Measurements from ENCODE around the gene RPS8. TPM values are rescaled to one million over a fixed set of nuclear protein-coding genes. Genes with fewer than 3 reads are reported as not detected.
"Not testable (repeated sequence)": the region's sequence is repeated elsewhere in the genome, so short reads cannot be mapped to it uniquely, and the experiment has no call there.

Gene RPS8
- polyA plus RNA-seq (2013, experiment 1 of 2; ENCODE audit: insufficient read length), result 1,326 TPM
- polyA plus RNA-seq (2013, experiment 2 of 2; ENCODE audit: insufficient read length), result 1,674 TPM

DNA sequence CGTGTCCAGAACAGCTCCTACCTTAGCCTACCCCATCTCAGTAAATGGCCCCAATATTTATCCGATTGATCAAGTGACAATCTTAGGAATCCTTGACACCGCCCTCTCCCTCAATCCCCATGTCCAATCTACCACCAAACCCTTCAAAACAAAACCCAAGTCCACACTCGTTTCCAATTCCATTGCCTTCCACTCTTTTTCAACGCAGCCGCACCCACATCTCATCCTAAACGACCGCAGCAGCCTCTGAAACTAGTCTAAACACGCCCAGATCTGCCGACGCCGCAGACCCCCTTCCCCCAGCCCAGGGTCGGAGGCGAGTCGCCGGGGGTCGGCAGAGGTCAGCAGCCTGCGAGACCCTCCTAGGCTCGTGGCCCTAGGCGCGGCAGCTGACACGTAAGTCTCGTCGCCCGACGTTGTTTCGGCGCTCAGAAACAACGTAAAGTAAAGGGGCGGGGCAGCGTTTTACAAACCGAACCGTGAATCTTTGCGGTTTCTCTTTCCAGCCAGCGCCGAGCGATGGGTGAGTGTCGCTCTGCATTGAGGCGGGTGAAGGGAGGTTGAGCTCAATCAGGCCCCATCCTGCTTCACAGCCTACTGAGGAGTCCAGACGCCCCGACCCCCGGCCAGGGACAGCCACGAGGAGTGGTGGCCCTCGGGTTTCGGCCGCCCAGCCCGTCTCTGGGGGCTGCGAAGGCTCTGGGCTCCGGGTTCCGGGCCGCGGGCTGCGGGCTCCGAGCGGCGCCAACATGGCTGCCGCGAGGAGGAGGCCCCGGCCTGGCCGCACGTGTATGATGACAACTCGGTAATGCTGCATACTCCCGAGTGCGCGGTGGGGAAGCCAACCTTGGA lies at the start of gene RPS8:
Gene RPS8 (plus strand): TSS at position 463 of the 852 bp plus-strand sequence. CDS start 57 bp downstream, at position 520.
- DNase-seq, result peak; percentile 95

DNA sequence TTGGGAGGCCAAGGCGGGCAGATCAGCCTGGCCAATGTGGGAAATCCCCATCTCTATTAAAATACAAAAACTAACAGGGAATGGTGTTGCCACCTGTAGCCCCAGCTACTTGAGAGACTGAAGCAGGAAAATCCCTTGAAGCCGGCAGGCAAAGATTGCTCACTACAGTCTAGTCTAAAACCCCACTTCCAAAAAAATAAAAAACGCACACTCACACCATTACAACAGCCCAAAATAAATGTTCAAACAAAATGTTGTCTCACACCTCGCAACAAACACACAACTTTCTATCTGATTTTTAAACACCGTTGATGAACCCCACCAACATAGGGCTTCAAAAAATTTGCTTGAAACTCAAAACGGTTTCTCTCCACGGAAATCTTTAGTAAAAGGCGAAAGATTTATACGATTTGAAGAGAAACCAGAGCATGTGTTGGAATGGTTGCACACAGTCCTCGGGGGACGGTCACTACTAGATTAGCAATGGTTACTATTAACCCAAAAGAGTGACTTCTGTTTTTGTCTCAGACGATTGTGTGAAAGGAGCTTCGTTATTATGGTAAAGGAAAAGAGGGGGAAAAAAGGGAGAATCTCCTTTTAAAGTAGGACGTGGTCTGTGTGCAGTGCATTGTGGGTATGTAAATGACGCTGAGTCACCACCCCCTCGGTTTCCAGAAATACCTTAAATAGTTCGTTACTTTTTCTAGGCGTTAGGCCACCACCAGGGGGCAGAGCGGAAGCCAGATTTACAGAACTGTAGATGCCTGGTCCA lies 44.4 kb upstream of the RPS8 start, which contains the start of gene RNU5D-1:
Gene RNU5D-1 (minus strand): TSS at position 430 of the 772 bp plus-strand sequence.
- DNase-seq, result peak; percentile 94

DNA sequence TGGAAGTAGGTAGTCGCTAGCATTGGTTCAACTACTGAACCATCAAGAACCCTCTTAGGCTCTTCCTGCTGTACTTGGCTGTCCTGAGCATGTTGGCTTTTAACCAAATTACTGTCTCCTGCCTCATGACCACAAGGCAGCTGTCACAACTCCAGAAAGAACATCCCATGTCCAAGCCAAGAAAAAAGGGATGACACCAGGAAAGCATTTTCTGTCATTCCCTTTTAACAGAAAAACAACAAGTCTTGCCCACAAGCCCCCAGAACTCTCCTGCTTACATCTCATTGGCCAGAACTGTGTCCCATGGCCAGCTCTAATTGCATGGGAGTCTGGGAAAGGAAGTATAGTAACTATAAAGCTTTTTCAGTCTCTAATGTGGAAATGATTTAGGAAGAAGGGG lies 42.0 kb upstream of the RPS8 start:
- DNase-seq, result peak; percentile 86

DNA sequence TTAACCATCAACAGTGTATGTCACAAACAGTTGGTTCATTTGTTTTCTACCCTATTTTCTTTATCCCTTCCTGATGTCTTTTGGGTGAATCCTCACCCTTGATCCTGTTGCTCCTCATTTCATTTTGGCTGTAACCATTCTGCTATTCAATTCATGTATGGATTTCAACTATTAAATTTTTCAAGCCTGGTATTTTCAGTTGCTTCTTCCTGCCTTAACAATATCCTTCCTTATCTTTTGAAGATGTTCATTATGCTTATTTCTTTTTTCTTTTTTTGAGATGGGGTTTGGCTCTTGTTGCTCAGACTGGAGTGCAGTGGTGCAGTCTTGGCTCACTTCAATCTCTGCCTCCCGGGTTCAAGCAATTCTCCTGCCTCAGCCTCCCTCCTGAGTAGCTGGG lies 41.6 kb upstream of the RPS8 start:
- no peak for DNase-seq

DNA sequence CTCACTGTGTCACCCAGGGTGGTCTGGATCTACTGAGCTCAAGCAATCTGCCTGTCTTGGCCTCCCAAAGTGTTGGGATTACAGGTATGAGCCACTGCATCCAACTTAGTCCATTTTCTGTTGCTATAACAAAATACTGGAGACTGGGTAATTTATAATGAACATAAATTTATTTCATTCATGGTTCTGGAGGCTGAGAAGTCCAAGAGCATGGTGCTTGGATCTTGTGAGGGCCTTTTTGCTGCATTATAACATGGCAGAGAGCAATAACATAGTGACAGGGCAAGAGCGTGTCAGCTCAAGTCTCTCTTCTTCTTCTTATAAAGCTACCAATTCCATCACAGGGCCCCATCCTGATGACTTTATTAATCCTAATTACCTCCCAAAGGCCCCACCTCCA lies 39.3 kb upstream of the RPS8 start:
- no peak for DNase-seq

DNA sequence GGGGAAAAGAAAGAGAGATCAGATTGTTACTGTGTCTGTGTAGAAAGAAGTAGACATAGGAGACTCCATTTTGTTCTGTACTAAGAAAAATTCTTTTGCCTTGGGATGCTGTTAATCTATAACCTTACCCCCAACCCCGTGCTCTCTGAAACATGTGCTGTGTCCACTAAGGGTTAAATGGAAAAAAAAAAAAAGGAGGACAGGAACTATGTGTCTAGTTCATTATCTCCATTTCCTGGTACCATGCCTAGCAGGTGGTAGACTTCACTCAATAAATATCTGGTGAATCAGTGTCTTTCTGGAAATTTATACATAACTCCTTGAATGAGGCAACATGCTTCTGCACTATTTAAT lies 36.4 kb upstream of the RPS8 start:
- DNase-seq, result not testable (repeated sequence)

DNA sequence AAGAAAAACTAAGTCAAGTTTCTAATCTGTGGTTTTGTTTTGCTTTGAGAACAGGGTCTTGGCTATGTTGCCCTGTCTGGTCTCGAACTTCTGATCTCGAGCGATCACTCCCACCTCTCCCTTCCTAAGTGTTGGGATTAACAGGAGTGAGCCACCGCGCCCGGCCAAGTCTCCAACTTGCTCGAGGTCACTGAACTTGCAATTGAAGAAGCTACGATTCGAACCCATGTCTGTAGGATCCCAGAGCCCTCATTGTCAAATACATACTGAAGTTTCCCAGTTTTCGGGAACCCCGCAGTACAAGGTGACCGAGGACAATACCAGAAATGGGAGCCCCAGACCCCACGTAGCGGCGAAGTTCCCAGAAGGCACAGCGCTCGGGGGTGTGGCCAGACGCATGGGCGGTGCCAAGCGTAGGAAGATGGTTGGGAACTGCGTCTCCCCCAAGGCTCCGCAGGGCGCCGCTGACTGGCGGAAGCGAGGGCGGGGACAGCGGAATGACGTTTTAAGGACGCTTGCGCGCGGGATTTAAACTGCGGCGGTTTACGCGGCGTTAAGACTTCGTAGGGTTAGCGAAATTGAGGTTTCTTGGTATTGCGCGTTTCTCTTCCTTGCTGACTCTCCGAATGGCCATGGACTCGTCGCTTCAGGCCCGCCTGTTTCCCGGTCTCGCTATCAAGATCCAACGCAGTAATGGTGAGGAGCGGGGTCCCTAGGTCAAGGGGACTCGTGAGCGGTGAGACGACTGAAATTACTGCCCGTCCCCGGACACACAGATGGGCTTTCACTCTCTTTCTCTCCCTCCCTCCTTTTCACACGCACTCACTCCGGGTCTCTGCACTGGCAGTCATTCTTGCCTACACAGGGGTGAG lies 35.8 kb upstream of the RPS8 start, which contains the start of gene KIF2C:
Gene KIF2C (plus strand): TSS at position 531 of the 872 bp plus-strand sequence. CDS start 96 bp downstream, at position 627.
- peak; percentile 97 for DNase-seq

DNA sequence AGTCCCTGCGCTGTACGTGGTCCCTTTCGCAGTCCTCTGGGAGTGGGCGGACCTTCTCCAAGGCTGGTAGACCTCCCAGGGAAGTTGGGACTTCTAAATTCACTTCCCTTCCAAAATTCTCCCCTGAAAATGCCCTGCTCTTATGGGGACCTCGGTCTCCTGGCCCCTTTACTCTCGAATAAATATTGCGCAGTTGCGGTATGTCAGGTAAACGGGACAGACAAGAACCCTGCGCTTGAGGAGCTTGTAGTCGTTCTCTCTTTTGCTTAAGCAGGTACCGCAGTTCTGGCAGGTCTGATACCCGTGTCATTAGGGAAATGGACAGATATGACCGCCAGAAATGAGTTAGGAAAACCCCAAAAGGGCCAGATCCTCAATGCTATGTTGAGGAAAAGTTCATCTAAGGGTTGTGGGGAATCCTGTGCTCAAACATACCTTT lies 35.1 kb upstream of the RPS8 start:
- DNase-seq, result peak; percentile 23

DNA sequence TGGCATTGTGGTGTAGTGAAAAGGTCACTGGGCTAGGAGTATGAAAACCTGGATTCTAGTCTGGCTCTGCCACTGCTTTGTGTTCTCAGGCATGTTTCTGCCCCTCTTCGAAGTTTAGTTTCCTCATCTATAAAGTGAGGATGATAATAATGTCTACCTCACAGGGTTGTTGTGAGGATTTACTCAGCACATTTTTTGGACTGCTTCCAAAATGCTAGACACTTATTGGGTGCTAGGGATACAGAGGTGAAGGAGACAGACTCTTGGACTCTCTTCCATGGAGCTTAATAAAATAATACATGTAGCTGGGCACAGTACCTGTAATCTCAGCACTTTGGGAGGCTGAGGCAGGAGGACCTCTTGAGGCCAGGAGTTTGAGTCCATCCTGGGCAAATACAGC lies 32.1 kb upstream of the RPS8 start:
- no peak for DNase-seq

DNA sequence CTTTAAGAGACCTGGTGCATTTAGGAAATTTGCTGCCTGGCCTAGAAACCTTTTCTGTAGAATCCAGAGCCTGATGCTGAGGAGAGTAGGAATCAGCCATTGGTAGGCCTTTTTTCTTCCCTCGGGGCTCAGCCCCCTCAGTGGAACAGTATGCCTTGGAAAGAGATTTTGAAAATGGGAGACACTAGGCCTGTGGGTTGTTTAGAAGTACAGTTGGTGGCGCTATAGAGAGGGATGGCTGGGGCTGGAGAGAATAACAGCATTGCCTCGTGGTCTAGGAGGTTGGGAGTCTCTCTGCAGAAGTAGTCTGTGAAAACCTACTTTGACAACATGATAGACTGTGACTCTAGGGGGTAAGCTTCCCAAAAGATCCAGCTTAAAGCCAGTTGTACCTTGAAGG lies 27.5 kb upstream of the RPS8 start:
- DNase-seq, result no peak

DNA sequence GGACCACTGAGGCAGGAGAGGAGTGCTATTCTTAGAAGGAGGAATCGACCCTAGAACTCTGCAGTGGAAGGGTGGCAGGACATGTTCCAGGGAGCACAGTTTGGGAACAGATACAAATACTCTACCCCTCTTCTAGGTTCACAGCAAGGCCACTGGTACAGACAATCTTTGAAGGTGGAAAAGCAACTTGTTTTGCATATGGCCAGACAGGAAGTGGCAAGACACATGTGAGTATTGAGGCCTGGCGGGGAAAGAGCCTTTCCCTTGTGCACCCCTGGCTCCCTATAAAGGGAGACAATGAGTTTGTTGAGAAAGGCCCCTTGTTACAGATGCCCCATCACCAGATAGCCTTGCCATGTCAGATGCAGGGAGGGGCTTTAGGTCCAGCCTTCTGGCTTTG lies 17.9 kb upstream of the RPS8 start:
- DNase-seq, result no peak

DNA sequence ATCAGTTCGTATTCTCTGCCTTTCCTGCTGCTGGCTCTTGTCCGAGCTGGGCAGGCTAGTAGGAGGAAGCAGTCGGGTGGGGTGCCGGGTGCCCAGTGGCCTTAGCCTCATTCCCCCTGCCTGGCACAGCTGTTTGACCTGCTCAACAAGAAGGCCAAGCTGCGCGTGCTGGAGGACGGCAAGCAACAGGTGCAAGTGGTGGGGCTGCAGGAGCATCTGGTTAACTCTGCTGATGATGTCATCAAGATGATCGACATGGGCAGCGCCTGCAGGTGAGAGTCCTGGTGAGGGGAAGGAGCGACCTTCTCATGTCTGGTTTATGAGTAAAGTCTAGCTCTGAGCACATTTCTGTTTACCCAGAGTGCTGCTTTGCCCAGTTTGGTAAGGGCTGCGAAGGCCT lies 16.3 kb upstream of the RPS8 start:
- no peak for DNase-seq

DNA sequence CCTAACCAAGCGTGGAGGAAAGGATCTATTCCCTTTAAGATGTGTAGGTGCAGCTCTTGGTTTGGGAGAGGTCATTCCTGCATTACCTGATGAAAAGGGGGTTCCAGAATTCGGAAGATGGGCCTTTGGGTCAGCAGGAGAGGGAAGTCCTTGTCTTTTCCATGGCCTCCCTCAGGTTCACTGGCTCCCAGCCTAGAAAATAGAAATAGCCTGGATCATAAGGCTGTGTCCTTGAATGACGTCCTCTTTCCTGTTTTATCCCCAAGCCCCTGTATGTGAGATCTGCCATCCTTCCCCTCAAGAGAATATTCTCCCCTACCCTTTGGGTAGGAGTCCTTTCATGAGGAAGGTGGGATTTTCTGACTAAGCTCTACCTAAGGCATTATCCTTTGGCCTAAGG lies 14.5 kb upstream of the RPS8 start:
- DNase-seq, result no peak

DNA sequence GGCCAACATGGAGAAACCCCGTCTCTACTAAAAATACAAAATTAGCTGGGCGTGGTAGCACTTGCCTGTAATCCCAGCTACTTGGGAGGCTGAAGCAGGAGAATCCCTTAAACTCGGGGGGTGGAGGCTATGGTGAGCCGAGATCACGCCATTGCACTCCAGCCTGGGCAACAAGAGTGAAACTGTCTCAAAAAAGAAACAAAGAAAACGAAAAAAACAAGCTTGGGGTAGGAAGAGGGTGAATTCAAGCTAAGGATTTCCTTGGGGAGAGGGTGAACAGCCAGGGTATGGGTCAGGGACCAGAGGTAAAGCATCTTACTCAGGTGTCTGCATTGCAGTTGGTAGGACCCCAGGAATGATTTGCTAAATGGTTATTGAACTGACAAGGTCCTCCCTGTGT lies 8.9 kb upstream of the RPS8 start:
- not testable (repeated sequence) for DNase-seq

DNA sequence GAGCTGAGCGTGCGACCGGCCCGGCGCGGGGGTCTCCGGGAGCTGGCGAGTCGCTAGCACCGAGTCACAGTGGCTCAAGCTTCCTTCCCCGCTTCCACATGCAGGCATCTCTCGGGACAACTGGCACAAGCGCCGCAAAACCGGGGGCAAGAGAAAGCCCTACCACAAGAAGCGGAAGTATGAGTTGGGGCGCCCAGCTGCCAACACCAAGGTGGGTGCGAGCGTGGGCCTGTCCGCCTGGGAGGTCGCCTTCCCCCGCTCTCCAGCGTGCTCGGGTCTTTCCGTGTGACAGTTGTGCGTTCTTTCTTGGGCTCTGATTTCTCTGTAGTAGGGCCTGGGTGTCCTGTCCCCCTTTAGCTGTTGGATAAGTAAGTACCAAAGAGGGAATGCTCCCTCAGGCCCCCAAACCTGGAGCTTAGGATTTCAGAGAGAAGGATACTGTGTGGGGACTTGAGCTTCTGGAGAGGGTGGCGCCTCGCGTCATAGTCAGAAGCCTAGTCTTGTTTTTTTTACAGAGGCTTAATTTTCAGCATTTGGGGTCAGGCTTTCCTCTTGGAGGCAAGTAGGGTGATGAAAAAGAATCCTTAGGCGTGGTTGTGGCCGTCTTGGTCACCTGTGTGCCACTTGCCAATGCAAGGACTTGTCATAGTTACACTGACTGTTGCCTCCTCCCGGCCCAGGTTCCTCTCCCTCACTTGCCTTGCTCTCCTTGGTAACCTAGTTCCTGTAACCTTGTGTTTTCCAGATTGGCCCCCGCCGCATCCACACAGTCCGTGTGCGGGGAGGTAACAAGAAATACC lies 790 bp downstream of the RPS8 start:
- DNase-seq, result no peak

DNA sequence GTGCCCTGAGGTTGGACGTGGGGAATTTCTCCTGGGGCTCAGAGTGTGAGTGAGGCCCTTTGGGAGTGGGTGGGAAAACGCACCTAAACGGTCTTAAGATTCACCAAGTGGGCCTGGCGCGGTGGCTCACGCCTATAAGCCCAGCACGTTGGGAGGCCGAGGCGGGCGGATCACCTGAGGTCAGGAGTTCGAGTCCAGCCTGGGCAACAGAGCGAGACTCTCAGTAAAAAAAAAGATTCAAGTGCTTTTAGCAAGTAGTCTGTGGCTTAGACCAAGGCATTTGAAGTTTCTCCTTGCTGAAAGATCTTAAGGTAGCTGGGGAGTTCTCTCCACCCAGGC lies 1.4 kb downstream of the RPS8 start:
- DNase-seq, result no peak

DNA sequence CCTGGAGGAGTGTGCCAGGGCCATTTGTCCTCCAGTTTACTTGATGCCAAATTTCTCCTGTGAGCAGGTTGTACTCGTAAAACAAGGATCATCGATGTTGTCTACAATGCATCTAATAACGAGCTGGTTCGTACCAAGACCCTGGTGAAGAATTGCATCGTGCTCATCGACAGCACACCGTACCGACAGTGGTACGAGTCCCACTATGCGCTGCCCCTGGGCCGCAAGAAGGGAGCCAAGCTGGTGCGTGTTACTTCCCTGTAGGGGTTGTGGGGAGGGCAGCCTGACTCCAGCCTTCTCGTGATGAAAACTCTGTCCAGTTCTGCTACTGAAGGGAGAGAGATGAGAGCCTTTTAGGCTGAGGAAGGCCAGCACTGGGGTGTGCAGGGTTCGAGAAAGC lies 2.2 kb downstream of the RPS8 start:
- no peak for DNase-seq

DNA sequence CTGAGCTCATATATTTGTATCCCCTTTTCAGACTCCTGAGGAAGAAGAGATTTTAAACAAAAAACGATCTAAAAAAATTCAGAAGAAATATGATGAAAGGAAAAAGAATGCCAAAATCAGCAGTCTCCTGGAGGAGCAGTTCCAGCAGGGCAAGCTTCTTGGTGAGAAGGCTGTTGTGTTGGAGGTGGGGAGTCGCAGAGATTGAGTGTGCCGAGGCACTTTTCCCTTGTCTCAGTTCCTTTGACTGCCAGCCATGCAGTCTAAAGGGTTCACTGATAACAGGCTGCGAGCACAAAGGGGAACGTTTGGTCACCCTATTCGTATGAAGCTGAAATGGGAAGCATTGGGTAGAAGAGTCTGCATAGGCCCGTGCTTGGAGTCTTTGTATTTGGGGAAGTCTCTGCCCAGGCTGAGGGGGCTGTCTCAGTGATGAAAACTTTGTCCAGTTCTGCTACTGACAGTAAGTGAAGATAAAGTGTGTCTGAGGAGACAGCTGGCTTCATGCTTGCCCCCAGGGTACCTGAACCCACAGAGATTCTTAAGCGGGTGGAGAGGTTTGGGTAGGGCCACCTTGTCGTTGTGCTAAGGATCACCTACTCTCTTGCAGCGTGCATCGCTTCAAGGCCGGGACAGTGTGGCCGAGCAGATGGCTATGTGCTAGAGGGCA lies 2.8 kb downstream of the RPS8 start:
- DNase-seq, result no peak

DNA sequence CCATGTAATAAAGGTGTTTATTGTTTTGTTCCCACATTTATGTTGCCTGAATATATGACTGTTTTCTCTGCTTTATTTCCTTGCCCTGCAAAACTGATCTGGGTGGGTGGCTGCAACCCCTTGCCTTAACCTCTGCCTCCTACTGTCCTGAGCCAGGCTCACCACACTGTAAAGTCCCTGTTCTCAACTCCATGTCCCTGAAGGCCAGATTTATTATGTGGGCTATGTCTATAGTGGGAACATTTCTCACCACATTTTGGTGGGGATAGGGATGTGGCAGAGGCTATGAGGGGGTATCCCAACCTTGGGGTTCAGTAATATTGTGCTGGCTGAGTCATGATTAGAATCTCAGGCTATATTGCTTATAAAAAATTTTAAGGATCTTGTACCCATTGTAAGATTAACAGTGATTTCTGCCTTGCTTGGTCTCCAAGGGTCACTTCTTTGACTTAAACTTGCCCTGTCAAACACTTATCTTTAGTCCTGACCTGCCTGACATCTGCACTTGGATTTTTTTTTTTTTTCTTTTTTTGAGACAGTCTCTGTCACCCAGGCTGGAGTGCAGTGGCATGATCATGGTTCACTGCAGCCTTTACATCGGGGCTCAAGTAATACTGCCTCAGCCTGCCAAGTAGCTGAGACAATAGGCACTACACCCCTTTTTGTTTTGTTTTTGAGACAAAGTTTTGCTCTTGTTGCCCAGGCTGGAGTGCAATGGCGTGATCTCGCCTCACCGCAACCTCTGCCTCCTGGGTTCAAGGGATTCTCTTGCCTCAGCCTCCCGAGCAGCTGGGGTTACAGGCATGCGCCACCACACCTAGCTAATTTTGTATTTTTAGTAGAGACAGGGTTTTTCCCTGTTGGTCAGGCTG lies 3.6 kb downstream of the RPS8 start:
- no peak for DNase-seq

DNA sequence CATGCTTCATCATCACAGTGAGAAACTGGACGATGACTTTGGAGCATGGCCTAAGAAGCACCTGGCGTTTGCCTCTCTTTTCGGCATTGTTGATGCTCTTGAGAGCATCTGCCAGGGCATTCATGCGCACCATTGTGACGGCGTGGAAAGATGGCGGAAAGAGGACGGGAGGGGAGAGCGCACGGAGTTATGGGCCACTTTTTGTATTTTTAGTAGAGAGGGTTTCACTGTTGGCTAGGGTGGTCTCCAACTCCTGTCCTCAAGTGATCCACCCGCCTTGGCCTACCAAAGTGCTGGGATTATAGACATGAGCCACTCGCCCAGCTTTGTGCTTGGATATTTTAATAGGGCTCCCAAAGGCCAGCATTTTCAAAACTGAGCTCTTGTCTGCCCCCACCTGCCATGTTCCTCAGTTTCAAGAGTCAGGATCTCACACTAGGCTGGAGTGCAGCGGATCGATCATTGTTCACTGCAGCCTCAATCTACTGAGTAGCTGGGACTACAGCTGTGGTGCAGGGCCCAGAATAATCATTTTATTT lies 5.3 kb downstream of the RPS8 start:
- DNase-seq, result no peak
